Skeletal muscle tissue (tissue), 4 donors: ENCODE results near the gene ZNF254. TPM values are rescaled to one million over a fixed set of nuclear protein-coding genes. Genes with fewer than 3 reads are reported as not detected.

ENCODE experiments used
- H3K27ac ChIP-seq: one replicate; pipeline ENCODE4 v1.7.0; 2013; ENCODE audit warnings: mild to moderate bottlenecking, low read depth, low read length, inconsistent platforms
- H3K27me3 ChIP-seq, 3 donors: one replicate each; pipeline ENCODE4 v1.7.0; 2013; ENCODE audit warnings: low read length in 3 of 3; ENCODE audit not compliant: control insufficient read depth in 3 of 3, insufficient read depth in 3 of 3
- H3K36me3 ChIP-seq, 3 donors: one replicate each; pipeline ENCODE4 v1.7.0; 2013; ENCODE audit warnings: low read length in 3 of 3; ENCODE audit not compliant: control insufficient read depth in 3 of 3, insufficient read depth in 3 of 3
- H3K4me1 ChIP-seq, 3 donors: one replicate each; pipeline ENCODE4 v1.7.0; 2013; ENCODE audit warnings: low read length in 3 of 3, mild to moderate bottlenecking in 3 of 3; ENCODE audit not compliant: control insufficient read depth in 3 of 3, insufficient read depth in 3 of 3
- H3K4me3 ChIP-seq, 3 donors: one replicate each; pipeline ENCODE4 v1.7.0; 2013; ENCODE audit warnings: low read length in 3 of 3
- H3K9ac ChIP-seq, 3 donors: one replicate each; pipeline ENCODE4 v1.7.0; 2013; ENCODE audit warnings: low read length in 3 of 3, mild to moderate bottlenecking in 3 of 3, moderate library complexity in 2 of 3, low read depth in 1 of 3
- H3K9me3 ChIP-seq, 3 donors: one replicate each; pipeline ENCODE4 v1.7.0; 2013; ENCODE audit warnings: low read length in 3 of 3; ENCODE audit not compliant: control insufficient read depth in 3 of 3
- total RNA-seq: library from RNA; depleted of rRNA; stranded (reverse); fragments of >200 nt; gene quantifications from one replicate; pipeline ENCODE4 v1.2.3, GENCODE V29; 2014
- donor health status: Osteomylitis.

ZNF254 gene
- total RNA-seq, 1 donor from 2014 or later, result 24.0 TPM

GRCh38 chr19:24055548-24055947 lies 31.4 kb upstream of the ZNF254 start:
- no peaks in the 10 kb centered on the region for H3K4me1 ChIP-seq
- no peak overlapping the region for H3K27ac ChIP-seq
- H3K9me3 ChIP-seq, result no peaks in the 10 kb centered on the region
- H3K9ac ChIP-seq, result no peak overlapping the region
- no peaks in the 10 kb centered on the region for H3K27me3 ChIP-seq
- H3K4me3 ChIP-seq, result no peak overlapping the region
- peaks cover 51 to 64% (median 57%) of the 10 kb centered on the region in 3 donors for H3K36me3 ChIP-seq

- H3K9me3 ChIP-seq, result no peaks in the 10 kb centered on the region
- no peak overlapping the region for H3K4me3 ChIP-seq
- peaks cover 35 to 55% (median 49%) of the 10 kb centered on the region in 3 donors for H3K36me3 ChIP-seq
- no peak overlapping the region for H3K9ac ChIP-seq
- no peaks in the 10 kb centered on the region for H3K4me1 ChIP-seq
- no peaks in the 10 kb centered on the region for H3K27me3 ChIP-seq
- no peak overlapping the region for H3K27ac ChIP-seq
Observed at GRCh38 chr19:24057144-24057543, 29.8 kb upstream of the ZNF254 start.

- Histone ChIP-seq H3K9ac (no peak overlapping the region), H3K4me3 (no peak overlapping the region), H3K4me1 (no peaks in the 10 kb centered on the region), H3K36me3 (peaks cover 22 to 40% (median 36%) of the 10 kb centered on the region in 3 donors), H3K9me3 (no peaks in the 10 kb centered on the region), H3K27ac (no peak overlapping the region), H3K27me3 (no peaks in the 10 kb centered on the region)
Observed at GRCh38 chr19:24059563-24060295, 27.3 kb upstream of the ZNF254 start.

GRCh38 chr19:24060687-24061356 lies 26.2 kb upstream of the ZNF254 start:
- no peak overlapping the region for H3K4me3 ChIP-seq
- no peaks in the 10 kb centered on the region for H3K9me3 ChIP-seq
- no peak overlapping the region for H3K9ac ChIP-seq
- no peaks in the 10 kb centered on the region for H3K4me1 ChIP-seq
- H3K36me3 ChIP-seq, result peaks cover 24 to 37% (median 35%) of the 10 kb centered on the region in 3 donors
- no peak overlapping the region for H3K27ac ChIP-seq
- no peaks in the 10 kb centered on the region for H3K27me3 ChIP-seq

GRCh38 chr19:24062190-24062589 lies 24.8 kb upstream of the ZNF254 start:
- Histone ChIP-seq H3K9ac (no peak overlapping the region), H3K4me1 (no peaks in the 10 kb centered on the region), H3K27me3 (no peaks in the 10 kb centered on the region), H3K9me3 (no peaks in the 10 kb centered on the region), H3K27ac (no peak overlapping the region), H3K4me3 (no peak overlapping the region), H3K36me3 (peaks cover 16 to 32% (median 27%) of the 10 kb centered on the region in 3 donors)

- Histone ChIP-seq H3K9me3 (no peaks in the 10 kb centered on the region), H3K27ac (no peak overlapping the region), H3K36me3 (peaks cover 11 to 30% (median 29%) of the 10 kb centered on the region in 3 donors), H3K9ac (no peak overlapping the region), H3K27me3 (no peaks in the 10 kb centered on the region), H3K4me1 (no peaks in the 10 kb centered on the region), H3K4me3 (no peak overlapping the region)
Observed at GRCh38 chr19:24063295-24063694, 23.7 kb upstream of the ZNF254 start.

GRCh38 chr19:24064175-24064574 lies 22.8 kb upstream of the ZNF254 start:
- Histone ChIP-seq H3K9me3 (no peaks in the 10 kb centered on the region), H3K36me3 (peaks cover 6 to 24% (median 23%) of the 10 kb centered on the region in 3 donors)

GRCh38 chr19:24065243-24065642 lies 21.7 kb upstream of the ZNF254 start:
- H3K36me3 ChIP-seq, result peaks cover 6 to 15% (median 14%) of the 10 kb centered on the region in 3 donors
- H3K9me3 ChIP-seq, result no peaks in the 10 kb centered on the region
- no peak overlapping the region for H3K9ac ChIP-seq
- no peak overlapping the region for H3K27ac ChIP-seq
- no peaks in the 10 kb centered on the region for H3K27me3 ChIP-seq
- H3K4me3 ChIP-seq, result no peak overlapping the region
- H3K4me1 ChIP-seq, result no peaks in the 10 kb centered on the region

More at GRCh38 chr19:24064175-24064574, 22.8 kb upstream of the ZNF254 start:
- H3K4me3 ChIP-seq, result no peak overlapping the region
- no peak overlapping the region for H3K9ac ChIP-seq
- no peak overlapping the region for H3K27ac ChIP-seq
- no peaks in the 10 kb centered on the region for H3K27me3 ChIP-seq
- H3K4me1 ChIP-seq, result no peaks in the 10 kb centered on the region

GRCh38 chr19:24065865-24066604 lies 21.0 kb upstream of the ZNF254 start:
- no peaks in the 10 kb centered on the region for H3K4me1 ChIP-seq
- peaks cover 6 to 12% (median 9%) of the 10 kb centered on the region in 3 donors for H3K36me3 ChIP-seq
- no peak overlapping the region for H3K9ac ChIP-seq
- no peaks in the 10 kb centered on the region for H3K9me3 ChIP-seq
- no peaks in the 10 kb centered on the region for H3K27me3 ChIP-seq
- H3K4me3 ChIP-seq, result no peak overlapping the region
- H3K27ac ChIP-seq, result no peak overlapping the region
